T-cell (primary cell): ENCODE measurements around the gene ARHGAP8. TPM values are rescaled to one million over a fixed set of nuclear protein-coding genes. Genes with fewer than 3 reads are reported as not detected.

ENCODE experiments used
- ATAC-seq, 4 experiments: fragments of 200-7000 bp in 3 of 4; fragments of 150-1000 bp in 1 of 4; cut with Tn5 transposase; replicated peaks in 1 of 4; 1 replicate in 3 of 4; 2 replicates in 1 of 4; pipeline ENCODE4 v1.10.0; 2021; ENCODE audit warnings: moderate library complexity in 3 of 4, mild to moderate bottlenecking in 2 of 4, moderate number of reproducible peaks in 1 of 4
- CTCF ChIA-PET, 2 donors: fragments of 300-600 bp; sonication (Branson Sonifier 250); formaldehyde crosslinking; loops; one replicate each; lab custom pipeline; 2022; ENCODE audit warnings: antibody characterized with exemption in 2 of 2; lab: Charles Lee
- POLR2A ChIA-PET, 2 donors: fragments of 300-600 bp; sonication (Branson Sonifier 250); formaldehyde crosslinking; loops; one replicate each; lab custom pipeline; 2022; ENCODE audit warnings: antibody characterized with exemption in 2 of 2; lab: Charles Lee
- DNase-seq, 35 experiments: peaks; one replicate each; pipeline versions ENCODE4 v3.0.0 to v3.0.0-alpha.2; 2013 to 2023
- H3K27ac ChIP-seq: one replicate; pipeline ENCODE4 v1.5.1; 2013; ENCODE audit warnings: low read length
- H3K27me3 ChIP-seq, 2 experiments: replicated peaks in 1 of 2; 1 replicate in 1 of 2; 2 replicates in 1 of 2; pipeline versions ENCODE4 v1.6.1 to v1.7.0; 2013; ENCODE audit warnings: low read length in 1 of 2, mixed read lengths in 1 of 2; ENCODE audit not compliant: control insufficient read depth in 2 of 2, insufficient read depth in 2 of 2; ENCODE audit errors: extremely low read depth in 1 of 2
- H3K36me3 ChIP-seq, 2 donors: 1 replicate in 1 of 2; 2 replicates in 1 of 2; pipeline versions ENCODE4 v1.6.1 to v1.7.0; 2013; ENCODE audit warnings: low read length in 1 of 2; ENCODE audit not compliant: control insufficient read depth in 2 of 2, insufficient read depth in 1 of 2; ENCODE audit errors: extremely low read depth in 1 of 2
- H3K4me1 ChIP-seq, 2 experiments: 1 replicate in 1 of 2; 2 replicates in 1 of 2; pipeline versions ENCODE4 v1.6.1 to v1.7.0; 2013; ENCODE audit warnings: low read length in 2 of 2, mixed read lengths in 1 of 2; ENCODE audit not compliant: insufficient read depth in 2 of 2, control insufficient read depth in 1 of 2; ENCODE audit errors: extremely low read depth in 1 of 2
- H3K4me3 ChIP-seq, 2 donors: 1 replicate in 1 of 2; 2 replicates in 1 of 2; pipeline versions ENCODE4 v1.5.1 to v1.7.0; 2013; ENCODE audit warnings: mild to moderate bottlenecking in 2 of 2, low read length in 1 of 2, moderate library complexity in 1 of 2; ENCODE audit not compliant: control insufficient read depth in 1 of 2; ENCODE audit errors: extremely low read depth in 1 of 2
- H3K9me3 ChIP-seq: 2 replicates; pipeline ENCODE4 v1.7.0; 2013
- H3K27ac Mint-ChIP-seq, 2 donors: one replicate each; pipeline ENCODE4 v1.8.0; 2020 to 2021; ENCODE audit warnings: mild to moderate bottlenecking in 2 of 2, mixed read lengths in 2 of 2
- H3K27me3 Mint-ChIP-seq, 2 donors: one replicate each; pipeline ENCODE4 v1.8.0; 2021 to 2022; ENCODE audit warnings: mixed read lengths in 2 of 2
- H3K36me3 Mint-ChIP-seq: one replicate; pipeline ENCODE4 v1.8.0; 2021; ENCODE audit warnings: mixed read lengths
- H3K4me1 Mint-ChIP-seq, 3 donors: one replicate each; pipeline ENCODE4 v1.8.0; 2020 to 2022; ENCODE audit warnings: mixed read lengths in 3 of 3, mild to moderate bottlenecking in 1 of 3
- H3K4me3 Mint-ChIP-seq, 3 donors: one replicate each; pipeline ENCODE4 v1.8.0; 2020 to 2022; ENCODE audit warnings: mild to moderate bottlenecking in 3 of 3, mixed read lengths in 3 of 3, moderate library complexity in 3 of 3
- H3K9me3 Mint-ChIP-seq, 3 donors: one replicate each; pipeline ENCODE4 v1.8.0; 2020 to 2022; ENCODE audit warnings: mixed read lengths in 3 of 3
- WGBS: methylation state at CpG from one replicate; pipeline ENCODE4 v1.1.5; 2013; ENCODE audit warnings: missing lambda C conversion rate; ENCODE audit not compliant: insufficient coverage; 5-methylcytosine and 5-hydroxymethylcytosine counted together
- total RNA-seq, 35 experiments: library from RNA in 6 of 35; stranded (reverse) in 6 of 35; fragments of 120-200 nt in 1 of 35; gene quantifications; one replicate each; pipeline versions ENCODE4 v1.2.1 to v1.2.4 and lab custom pipeline; 2013 to 2026

The ARHGAP8 gene
- total RNA-seq, 5 donors from 2014 or later (not counting 1 experiment from before 2014, with no cell fraction given) = 0.59 to 4.7 (median 2.0) TPM

GRCh38 chr22:44890416-44891292 lies 138.3 kb downstream of the ARHGAP8 start:
- no peak for DNase-seq
- H3K4me1 ChIP-seq = no peaks in the 10 kb centered on the region
- ATAC-seq = no peak
- H3K27ac ChIP-seq = no peak overlapping the region
- no peaks in the 10 kb centered on the region for H3K9me3 Mint-ChIP-seq
- H3K4me1 Mint-ChIP-seq = no peaks in the 10 kb centered on the region
- WGBS = 73% methylated on average over 12 of the region's 20 CpGs
- H3K4me3 ChIP-seq = no peak overlapping the region
- H3K9me3 ChIP-seq = no peaks in the 10 kb centered on the region
- H3K4me3 Mint-ChIP-seq = no peak overlapping the region
- no peaks in the 10 kb centered on the region for H3K36me3 ChIP-seq
- CTCF ChIA-PET = no interaction called here
- peaks cover 0 to 12% of the 10 kb centered on the region in 2 experiments for H3K27me3 ChIP-seq
- H3K27me3 Mint-ChIP-seq = peaks cover 0 to 2% of the 10 kb centered on the region in 2 donors
- POLR2A ChIA-PET = no interaction called here
- no peak overlapping the region for H3K27ac Mint-ChIP-seq
- no peaks in the 10 kb centered on the region for H3K36me3 Mint-ChIP-seq

GRCh38 chr22:44891293-44891747 lies 138.9 kb downstream of the ARHGAP8 start:
- 77% methylated on average over 6 of the region's 11 CpGs for WGBS
- H3K27me3 Mint-ChIP-seq = peaks cover 0 to 2% of the 10 kb centered on the region in 2 donors
- H3K9me3 Mint-ChIP-seq = no peaks in the 10 kb centered on the region
- no peaks in the 10 kb centered on the region for H3K4me1 ChIP-seq
- CTCF ChIA-PET = no interaction called here
- no peaks in the 10 kb centered on the region for H3K9me3 ChIP-seq
- H3K4me1 Mint-ChIP-seq = no peaks in the 10 kb centered on the region
- peaks cover 0 to 8% of the 10 kb centered on the region in 2 experiments for H3K27me3 ChIP-seq
- H3K27ac Mint-ChIP-seq = no peak overlapping the region
- POLR2A ChIA-PET = no interaction called here
- no peaks in the 10 kb centered on the region for H3K36me3 ChIP-seq
- ATAC-seq = no peak
- H3K4me3 ChIP-seq = no peak overlapping the region
- no peak overlapping the region for H3K27ac ChIP-seq
- no peak overlapping the region for H3K4me3 Mint-ChIP-seq
- no peaks in the 10 kb centered on the region for H3K36me3 Mint-ChIP-seq
- DNase-seq = no peak

GRCh38 chr22:44891791-44892190 lies 139.4 kb downstream of the ARHGAP8 start:
- no peaks in the 10 kb centered on the region for H3K9me3 Mint-ChIP-seq
- H3K4me1 Mint-ChIP-seq = no peaks in the 10 kb centered on the region
- no peaks in the 10 kb centered on the region for H3K4me1 ChIP-seq
- no peak overlapping the region for H3K27ac ChIP-seq
- 81% methylated on average over 11 of the region's 11 CpGs for WGBS
- no peak overlapping the region for H3K4me3 Mint-ChIP-seq
- ChIA-PET CTCF (no interaction called here), POLR2A (no interaction called here)
- H3K27me3 Mint-ChIP-seq = peaks cover 0 to 2% of the 10 kb centered on the region in 2 donors
- no peaks in the 10 kb centered on the region for H3K36me3 Mint-ChIP-seq
- no peaks in the 10 kb centered on the region for H3K9me3 ChIP-seq
- no peak for DNase-seq
- no peaks in the 10 kb centered on the region for H3K36me3 ChIP-seq
- no peak for ATAC-seq
- H3K4me3 ChIP-seq = no peak overlapping the region
- no peak overlapping the region for H3K27ac Mint-ChIP-seq
- H3K27me3 ChIP-seq = peaks cover 0 to 8% of the 10 kb centered on the region in 2 experiments

- peaks cover 0 to 8% of the 10 kb centered on the region in 2 experiments for H3K27me3 ChIP-seq
- H3K27ac ChIP-seq = no peak overlapping the region
- Mint-ChIP-seq H3K27ac (no peak overlapping the region), H3K4me1 (no peaks in the 10 kb centered on the region), H3K4me3 (no peak overlapping the region), H3K27me3 (peaks cover 0 to 2% of the 10 kb centered on the region in 2 donors), H3K9me3 (no peaks in the 10 kb centered on the region), H3K36me3 (no peaks in the 10 kb centered on the region)
- 69% methylated on average over 13 of the region's 13 CpGs for WGBS
- POLR2A ChIA-PET = no interaction called here
- H3K4me3 ChIP-seq = no peak overlapping the region
- DNase-seq (no peak), ATAC-seq (no peak)
- H3K4me1 ChIP-seq = no peaks in the 10 kb centered on the region
- H3K9me3 ChIP-seq = no peaks in the 10 kb centered on the region
- CTCF ChIA-PET = no interaction called here
- no peaks in the 10 kb centered on the region for H3K36me3 ChIP-seq
Observed at GRCh38 chr22:44892243-44892642, 139.9 kb downstream of the ARHGAP8 start.

- Histone ChIP-seq H3K36me3 (no peaks in the 10 kb centered on the region), H3K9me3 (no peaks in the 10 kb centered on the region), H3K4me1 (no peaks in the 10 kb centered on the region), H3K4me3 (no peak overlapping the region), H3K27me3 (peaks cover 0 to 8% of the 10 kb centered on the region in 2 experiments), H3K27ac (no peak overlapping the region)
- H3K36me3 Mint-ChIP-seq = no peaks in the 10 kb centered on the region
- DNase-seq = no peak
- H3K27me3 Mint-ChIP-seq = peaks cover 0 to 2% of the 10 kb centered on the region in 2 donors
- no peak for ATAC-seq
- WGBS = 70% methylated on average over 10 of the region's 20 CpGs
- H3K27ac Mint-ChIP-seq = no peak overlapping the region
- CTCF ChIA-PET = no interaction called here
- H3K4me1 Mint-ChIP-seq = no peaks in the 10 kb centered on the region
- POLR2A ChIA-PET = no interaction called here
- H3K4me3 Mint-ChIP-seq = no peak overlapping the region
- H3K9me3 Mint-ChIP-seq = no peaks in the 10 kb centered on the region
Observed at GRCh38 chr22:44892803-44893730, 140.7 kb downstream of the ARHGAP8 start.

GRCh38 chr22:44893731-44894080 lies 141.3 kb downstream of the ARHGAP8 start:
- Histone ChIP-seq H3K27ac (no peak overlapping the region), H3K36me3 (no peaks in the 10 kb centered on the region), H3K4me1 (no peaks in the 10 kb centered on the region), H3K27me3 (peaks cover 0 to 8% of the 10 kb centered on the region in 2 experiments), H3K9me3 (no peaks in the 10 kb centered on the region), H3K4me3 (no peak overlapping the region)
- Mint-ChIP-seq H3K27me3 (peaks cover 0 to 2% of the 10 kb centered on the region in 2 donors), H3K36me3 (no peaks in the 10 kb centered on the region), H3K4me1 (no peaks in the 10 kb centered on the region), H3K4me3 (no peak overlapping the region), H3K27ac (no peak overlapping the region), H3K9me3 (no peaks in the 10 kb centered on the region)
- CTCF ChIA-PET = no interaction called here
- 70% methylated on average over 7 of the region's 7 CpGs for WGBS
- no peak for ATAC-seq
- no peak for DNase-seq
- POLR2A ChIA-PET = no interaction called here
